GM23338 (cell line): Measurements from ENCODE around the gene ACAD8. TPM values are rescaled to one million over a fixed set of nuclear protein-coding genes. Genes with fewer than 3 reads are reported as not detected.
A peak's percentile ranks its signal among the peaks of the same experiment; 100 is the strongest.

Experiments used
- ATAC-seq: fragments of 200-7000 bp; cut with Tn5 transposase; 3 replicates; pipeline ENCODE4 v1.9.1; 2020
- DNase-seq: peaks from one replicate; pipeline ENCODE4 v3.0.0-alpha.2; 2015; ENCODE audit warnings: low spot score
- H2AFZ ChIP-seq: fragments of 200-600 bp; sonication (generic); 2 replicates; pipeline ENCODE4 v1.8.0; 2016; ENCODE audit warnings: antibody characterized with exemption, mild to moderate bottlenecking, moderate library complexity
- H3F3A ChIP-seq: fragments of 200-600 bp; sonication (generic); replicated peaks from 2 replicates; pipeline ENCODE4 v1.8.0; 2017; ENCODE audit warnings: antibody characterized with exemption, mixed run types, low read depth
- H3K27ac ChIP-seq: fragments of 200-600 bp; sonication (generic); 2 replicates; pipeline ENCODE4 v1.6.1; 2016; ENCODE audit warnings: low read depth
- H3K27me3 ChIP-seq: fragments of 200-600 bp; sonication (generic); 2 replicates; pipeline ENCODE4 v1.8.0; 2016; ENCODE audit warnings: mild to moderate bottlenecking, mixed run types, moderate library complexity; ENCODE audit not compliant: insufficient read depth
- H3K36me3 ChIP-seq: fragments of 200-600 bp; sonication (generic); 2 replicates; pipeline ENCODE4 v1.8.0; 2016; ENCODE audit warnings: mild to moderate bottlenecking; ENCODE audit not compliant: insufficient read depth
- H3K4me1 ChIP-seq: fragments of 200-600 bp; sonication (generic); 2 replicates; pipeline ENCODE4 v1.8.0; 2016; ENCODE audit warnings: mild to moderate bottlenecking, moderate library complexity; ENCODE audit not compliant: insufficient read depth
- H3K4me2 ChIP-seq: fragments of 200-600 bp; sonication (generic); 2 replicates; pipeline ENCODE4 v1.7.1; 2017; ENCODE audit warnings: mixed run types
- H3K4me3 ChIP-seq: fragments of 200-600 bp; sonication (generic); 2 replicates; pipeline ENCODE4 v1.6.1; 2016; ENCODE audit warnings: mixed run types
- H3K79me2 ChIP-seq: fragments of 200-600 bp; sonication (generic); replicated peaks from 2 replicates; pipeline ENCODE4 v1.8.0; 2017; ENCODE audit warnings: mild to moderate bottlenecking; ENCODE audit not compliant: insufficient read depth
- H3K9me2 ChIP-seq: fragments of 200-600 bp; sonication (generic); 2 replicates; pipeline ENCODE4 v1.8.0; 2017; ENCODE audit not compliant: insufficient read depth
- H4K20me1 ChIP-seq: fragments of 200-600 bp; sonication (generic); replicated peaks from 2 replicates; pipeline ENCODE4 v1.8.0; 2017; ENCODE audit warnings: mild to moderate bottlenecking; ENCODE audit not compliant: insufficient read depth
- H3K27ac Mint-ChIP-seq: 2 replicates; pipeline ENCODE4 v1.8.0; 2020; ENCODE audit warnings: inconsistent platforms, mild to moderate bottlenecking, moderate library complexity, mixed read lengths
- H3K27me3 Mint-ChIP-seq: 3 replicates; pipeline ENCODE4 v1.8.0; 2022; ENCODE audit warnings: low read depth, mild to moderate bottlenecking, moderate library complexity, mixed read lengths, inconsistent platforms; ENCODE audit not compliant: insufficient read depth, poor library complexity
- H3K36me3 Mint-ChIP-seq: 3 replicates; pipeline ENCODE4 v1.8.0; 2021; ENCODE audit warnings: low read depth, mild to moderate bottlenecking, inconsistent platforms, moderate library complexity, mixed read lengths
- H3K4me1 Mint-ChIP-seq: 3 replicates; pipeline ENCODE4 v1.8.0; 2020; ENCODE audit warnings: mild to moderate bottlenecking, inconsistent platforms, mixed read lengths
- H3K4me3 Mint-ChIP-seq: 3 replicates; pipeline ENCODE4 v1.8.0; 2021; ENCODE audit warnings: moderate library complexity, mild to moderate bottlenecking, inconsistent platforms, mixed read lengths
- H3K9me3 Mint-ChIP-seq: 3 replicates; pipeline ENCODE4 v1.8.0; 2020; ENCODE audit warnings: moderate library complexity, mild to moderate bottlenecking, inconsistent platforms, mixed read lengths
- CREB1 ChIP-seq: fragments of 250-450 bp; sonication (Bioruptor Pico); IDR thresholded peaks from 2 replicates; pipeline ENCODE4 v1.5.0; 2020; ENCODE audit warnings: low read depth, mild to moderate bottlenecking, moderate library complexity
- CTCF ChIP-seq, 2 experiments: fragments of 200-600 bp in 1 of 2; sonication (generic) in 1 of 2; conservative IDR thresholded peaks; 2 replicates each; pipeline versions ENCODE4 v1.5.1 to v1.6.1; 2016 to 2017; ENCODE audit warnings: antibody characterized with exemption in 2 of 2, low read depth in 2 of 2, mild to moderate bottlenecking in 2 of 2, moderate library complexity in 1 of 2
- EZH2 ChIP-seq: fragments of 200-600 bp; sonication (generic); IDR thresholded peaks from one replicate; pipeline ENCODE4 v1.8.0; 2017; ENCODE audit warnings: antibody characterized with exemption, mild to moderate bottlenecking, low read depth; ENCODE audit not compliant: unreplicated experiment
- EZH2phosphoT487 ChIP-seq: fragments of 200-600 bp; sonication (generic); IDR thresholded peaks from one replicate; pipeline ENCODE4 v1.8.1; 2018; ENCODE audit warnings: antibody characterized with exemption; ENCODE audit not compliant: unreplicated experiment
- JUNB ChIP-seq: IDR thresholded peaks from one replicate; pipeline ENCODE4 v1.6.1; 2016; ENCODE audit warnings: antibody characterized with exemption; ENCODE audit not compliant: unreplicated experiment
- NANOG ChIP-seq: IDR thresholded peaks from 2 replicates; pipeline ENCODE4 v1.6.1; 2016; ENCODE audit warnings: antibody characterized with exemption, borderline replicate concordance
- POLR2AphosphoS5 ChIP-seq: IDR thresholded peaks from 2 replicates; pipeline ENCODE4 v1.6.1; 2016; ENCODE audit warnings: antibody characterized with exemption, low read depth
- REST ChIP-seq: IDR thresholded peaks from one replicate; pipeline ENCODE4 v1.6.1; 2018; ENCODE audit warnings: antibody characterized with exemption; ENCODE audit not compliant: unreplicated experiment
- STAT1 ChIP-seq: IDR thresholded peaks from one replicate; pipeline ENCODE4 v1.6.1; 2016; ENCODE audit warnings: antibody characterized with exemption; ENCODE audit not compliant: unreplicated experiment
- ZNF114 ChIP-seq: fragments of 250-450 bp; sonication (Bioruptor Pico); IDR thresholded peaks from 2 replicates; pipeline ENCODE4 v1.5.0; 2020; ENCODE audit warnings: mild to moderate bottlenecking, moderate library complexity
- ZNF331 ChIP-seq: fragments of 250-450 bp; sonication (Bioruptor Pico); IDR thresholded peaks from 2 replicates; pipeline ENCODE4 v1.5.0; 2020; ENCODE audit warnings: low read depth, mild to moderate bottlenecking, moderate library complexity
- polyA plus RNA-seq: library from polyadenylated mRNA; unstranded; fragments of >200 nt; fragmentation: Nextera tagmentation; extraction: Ambion mirVana; gene quantifications from 2 replicates; pipeline ENCODE4 v1.2.1, GENCODE V29; 2016
- total RNA-seq: library from RNA; depleted of rRNA; stranded (reverse); fragments of >200 nt; shearing (Covaris generic); gene quantifications from 2 replicates; pipeline ENCODE4 v1.2.3, GENCODE V29; 2014

Gene ACAD8
- total and polyA plus RNA-seq, 2 experiments from 2014 or later = 43.2 to 65.4 TPM

- Histone ChIP-seq H3K9me2 (no peaks in the 10 kb centered on the region), H3K4me1 (no peaks in the 10 kb centered on the region), H3K27ac (no peak overlapping the region), H3K27me3 (no peaks in the 10 kb centered on the region), H3F3A (no peaks in the 10 kb centered on the region), H3K79me2 (no peaks in the 10 kb centered on the region), H2AFZ (no peak overlapping the region), H3K36me3 (peaks cover 8% of the 10 kb centered on the region), H3K4me3 (no peak overlapping the region), H4K20me1 (no peaks in the 10 kb centered on the region), H3K4me2 (no peak overlapping the region)
- Mint-ChIP-seq H3K36me3 (peaks cover 60% of the 10 kb centered on the region), H3K4me1 (peaks cover 6% of the 10 kb centered on the region; the same call in 2 of the 3 replicates), H3K27ac (peak overlapping the region; percentile 34; the same call in 1 of the 2 replicates), H3K4me3 (no peak overlapping the region), H3K27me3 (peaks cover 4% of the 10 kb centered on the region), H3K9me3 (peaks cover 5% of the 10 kb centered on the region; the same call in 2 of the 3 replicates)
- TF ChIP-seq NANOG = no peak
- no peak for TF ChIP-seq STAT1
- no peak for TF ChIP-seq JUNB
- no peak for TF ChIP-seq REST
- no peak for TF ChIP-seq ZNF331 (CRISPR knock-in tag)
- TF ChIP-seq CTCF (conservative IDR thresholded peaks at IDR 0.05; ENCODE audit: low read depth in 2 of 2) = no peak
- TF ChIP-seq CREB1 = no peak
- TF ChIP-seq POLR2AphosphoS5 = 0 out of 2 replicates have a peak, but pooled peaks have one; percentile 24
- no peak for DNase-seq
- ATAC-seq = no peak; the same call in 2 of the 3 replicates
Observed at GRCh38 chr11:134312223-134312622, 58.9 kb downstream of the ACAD8 start.

- H3K9me2 ChIP-seq = no peaks in the 10 kb centered on the region
- H3K27ac ChIP-seq = no peak overlapping the region
- no peak overlapping the region for H3K4me2 ChIP-seq
- H3F3A ChIP-seq = no peaks in the 10 kb centered on the region
- H3K4me1 Mint-ChIP-seq = peaks cover 6% of the 10 kb centered on the region; the same call in 2 of the 3 replicates
- no peak overlapping the region for H3K27ac Mint-ChIP-seq
- no peaks in the 10 kb centered on the region for H4K20me1 ChIP-seq
- H3K27me3 ChIP-seq = no peaks in the 10 kb centered on the region
- no peaks in the 10 kb centered on the region for H3K4me1 ChIP-seq
- peaks cover 4% of the 10 kb centered on the region for H3K27me3 Mint-ChIP-seq
- ATAC-seq (peak; percentile 77), DNase-seq (peak; percentile 22)
- H3K79me2 ChIP-seq = no peaks in the 10 kb centered on the region
- TF ChIP-seq STAT1 (no peak), JUNB (no peak), POLR2AphosphoS5 (no peak), CREB1 (no peak), EZH2phosphoT487 (no peak), EZH2 (no peak), CTCF (conservative IDR thresholded peaks at IDR 0.05; ENCODE audit: low read depth in 2 of 2) (no peak), ZNF331 (CRISPR knock-in tag) (no peak), ZNF114 (CRISPR knock-in tag) (no peak)
- H3K4me3 Mint-ChIP-seq = no peak overlapping the region
- no peak overlapping the region for H2AFZ ChIP-seq
- no peak overlapping the region for H3K4me3 ChIP-seq
- H3K36me3 ChIP-seq = peaks cover 4% of the 10 kb centered on the region; the same call in 1 of the 2 replicates
- peaks cover 8% of the 10 kb centered on the region; the same call in 2 of the 3 replicates for H3K9me3 Mint-ChIP-seq
- H3K36me3 Mint-ChIP-seq = peaks cover 60% of the 10 kb centered on the region
Observed at GRCh38 chr11:134312807-134313206, 59.4 kb downstream of the ACAD8 start.
